Activated CD4-positive, alpha-beta T cell treated with anti-CD3 and anti-CD28 coated beads, Interleukin-2, Interleukin-6, amounts not matched to agents 100 ng/mL and 50 ng/mL, durations not matched to agents 16 hours and 8 hours (primary cell): ENCODE data around the gene DNAJC28.
A peak's percentile ranks its signal among the peaks of the same experiment; 100 is the strongest.
"Not testable (repeated sequence)": the region's sequence is repeated elsewhere in the genome, so short reads cannot be mapped to it uniquely, and the experiment has no call there.

ENCODE experiments used
- DNase-seq: peaks from one replicate; pipeline ENCODE4 v3.0.0-alpha.2; 2020

Gene DNAJC28, protein sequence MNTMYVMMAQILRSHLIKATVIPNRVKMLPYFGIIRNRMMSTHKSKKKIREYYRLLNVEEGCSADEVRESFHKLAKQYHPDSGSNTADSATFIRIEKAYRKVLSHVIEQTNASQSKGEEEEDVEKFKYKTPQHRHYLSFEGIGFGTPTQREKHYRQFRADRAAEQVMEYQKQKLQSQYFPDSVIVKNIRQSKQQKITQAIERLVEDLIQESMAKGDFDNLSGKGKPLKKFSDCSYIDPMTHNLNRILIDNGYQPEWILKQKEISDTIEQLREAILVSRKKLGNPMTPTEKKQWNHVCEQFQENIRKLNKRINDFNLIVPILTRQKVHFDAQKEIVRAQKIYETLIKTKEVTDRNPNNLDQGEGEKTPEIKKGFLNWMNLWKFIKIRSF

DNA sequence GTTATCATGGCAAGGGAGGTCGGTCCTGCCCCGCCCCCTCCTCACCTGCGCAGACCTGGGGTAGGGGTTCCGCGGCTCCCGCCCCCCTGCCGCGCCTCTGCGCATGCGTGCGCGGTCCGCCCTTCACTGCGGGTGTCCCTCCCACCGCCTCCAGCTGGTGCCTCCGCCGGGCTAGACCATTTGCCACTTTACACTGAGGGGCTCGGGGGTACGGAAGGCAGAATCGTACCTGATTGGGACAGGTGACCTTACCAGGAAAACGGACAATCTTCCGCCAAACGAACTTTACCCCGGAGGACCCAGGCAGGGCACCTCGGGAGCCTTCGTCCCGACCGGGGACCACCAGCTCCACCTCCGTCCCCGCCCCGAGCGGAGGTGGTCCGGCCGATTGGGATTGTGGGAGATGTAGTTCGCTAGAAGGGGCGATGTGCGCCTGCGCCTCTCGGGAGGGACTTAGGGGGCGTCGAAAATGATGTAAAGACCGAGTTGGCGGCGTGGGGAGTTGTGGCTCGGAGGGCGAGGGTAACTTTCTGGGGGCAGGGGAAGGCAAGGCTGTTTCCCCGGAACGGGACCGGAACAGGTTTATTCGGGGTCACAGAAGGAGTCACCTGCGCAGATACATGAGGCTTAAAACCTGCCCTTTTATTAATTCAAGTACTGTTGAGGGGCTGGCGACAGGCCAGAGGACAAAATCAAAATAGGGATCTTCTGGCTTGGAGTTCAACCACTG, at the start of gene DNAJC28:
Gene DNAJC28 (minus strand): TSS at position 344 of the 730 bp plus-strand sequence. CDS start 2,323 bp downstream, outside the sequence.
- DNase-seq, result peak; percentile 94

DNA sequence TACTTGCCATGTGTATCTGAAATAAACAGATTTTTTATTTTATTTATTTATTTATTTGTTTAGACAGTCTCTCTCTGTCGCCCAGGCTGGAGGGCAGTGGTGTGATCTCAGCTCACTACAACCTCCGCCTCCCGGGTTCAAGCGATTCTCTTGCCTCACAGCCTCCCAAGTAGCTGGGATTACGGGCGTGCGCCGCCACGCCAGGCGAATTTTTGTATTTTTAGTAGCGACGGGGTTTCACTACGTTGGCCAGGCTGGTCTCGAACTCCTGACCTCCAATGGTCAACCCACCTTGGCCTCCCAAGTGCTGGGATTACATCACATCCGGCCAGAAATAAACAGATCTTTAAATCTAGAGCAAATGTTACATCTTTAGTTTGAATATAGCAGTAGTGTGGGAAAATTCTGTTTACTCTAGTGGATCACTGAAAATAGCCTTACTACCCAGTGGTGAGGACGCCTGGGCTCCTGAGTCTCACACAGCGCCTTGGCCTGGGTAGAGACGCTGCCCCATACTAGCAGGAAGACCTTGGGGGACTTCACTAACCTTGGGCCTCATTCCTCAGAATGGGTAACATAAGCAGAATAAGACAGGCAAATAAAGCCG, 49.7 kb upstream of the DNAJC28 start:
- peak; percentile 47 for DNase-seq

DNA sequence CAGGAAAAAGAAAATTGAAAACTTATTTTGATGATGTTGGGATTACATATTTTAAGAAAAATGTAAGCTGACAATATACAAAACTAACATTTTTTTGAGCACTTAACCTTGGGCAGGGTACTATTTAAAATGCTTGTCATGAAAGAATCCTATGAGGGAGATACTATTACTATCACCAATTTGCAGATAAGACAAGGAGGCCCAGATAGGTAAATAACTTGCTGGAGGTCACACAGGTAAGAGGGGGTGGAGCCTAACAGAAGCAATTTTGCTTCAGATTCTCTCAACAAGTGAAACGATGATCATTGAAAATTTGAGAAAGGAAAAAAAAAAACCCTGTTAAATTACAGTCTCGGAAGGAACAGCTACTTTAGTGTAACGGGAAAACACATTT, 49.2 kb upstream of the DNAJC28 start:
- no peak for DNase-seq

DNA sequence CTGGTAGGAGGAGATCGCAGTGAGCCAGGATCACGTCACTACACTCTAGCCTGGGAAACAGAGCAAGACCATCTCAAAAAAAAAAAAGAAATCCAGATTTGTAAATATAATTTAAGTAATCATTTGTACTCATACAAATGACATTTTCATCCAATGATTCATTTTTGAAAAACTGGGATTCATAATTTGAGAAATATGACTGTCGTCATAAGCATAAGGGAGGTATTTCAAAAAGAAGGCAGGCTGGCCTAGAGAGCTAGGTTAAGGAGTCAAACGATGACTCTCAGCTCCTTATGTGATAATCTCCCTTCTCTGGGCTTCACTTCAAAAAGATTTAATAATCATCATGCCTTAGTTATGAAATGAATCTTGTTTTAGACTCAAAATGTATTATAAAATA, 48.1 kb upstream of the DNAJC28 start:
- DNase-seq, result no peak

DNA sequence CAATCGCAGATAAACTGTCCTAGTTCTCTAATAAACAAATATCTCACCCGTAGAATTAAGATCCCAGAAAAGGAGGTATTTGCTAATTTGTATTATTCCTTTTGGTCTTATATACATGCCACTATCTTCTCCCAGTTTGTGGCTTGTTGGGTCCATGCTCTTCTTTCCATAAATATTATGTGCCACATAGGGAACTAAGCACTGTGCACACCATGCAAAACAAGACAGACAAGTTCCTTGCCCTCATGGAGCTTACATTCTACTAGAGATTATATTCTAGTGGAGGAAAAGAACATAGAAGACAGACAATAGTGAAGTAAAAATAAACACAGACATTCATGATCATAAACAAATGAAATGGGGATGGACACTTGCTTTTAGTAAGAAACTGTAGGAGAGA, 45.7 kb upstream of the DNAJC28 start:
- DNase-seq, result no peak

DNA sequence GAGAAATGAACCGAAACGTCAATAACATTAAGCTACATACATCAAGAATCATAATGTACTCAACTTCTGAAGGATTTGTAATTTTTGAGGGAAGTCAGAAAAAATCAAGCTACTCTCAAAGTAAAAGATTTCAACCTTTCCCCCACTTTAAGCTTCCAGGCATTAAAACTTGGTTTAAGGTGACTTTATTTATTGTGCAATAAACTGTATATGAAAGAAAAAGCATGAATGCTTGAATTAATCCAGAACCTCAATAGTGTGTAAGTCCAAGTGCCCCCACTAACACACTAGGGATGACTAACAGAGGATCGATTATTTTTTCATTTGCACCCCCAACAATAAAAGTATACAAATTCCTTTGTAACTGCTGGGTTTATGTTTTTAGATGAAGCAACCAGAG, 39.5 kb upstream of the DNAJC28 start:
- DNase-seq, result no peak

DNA sequence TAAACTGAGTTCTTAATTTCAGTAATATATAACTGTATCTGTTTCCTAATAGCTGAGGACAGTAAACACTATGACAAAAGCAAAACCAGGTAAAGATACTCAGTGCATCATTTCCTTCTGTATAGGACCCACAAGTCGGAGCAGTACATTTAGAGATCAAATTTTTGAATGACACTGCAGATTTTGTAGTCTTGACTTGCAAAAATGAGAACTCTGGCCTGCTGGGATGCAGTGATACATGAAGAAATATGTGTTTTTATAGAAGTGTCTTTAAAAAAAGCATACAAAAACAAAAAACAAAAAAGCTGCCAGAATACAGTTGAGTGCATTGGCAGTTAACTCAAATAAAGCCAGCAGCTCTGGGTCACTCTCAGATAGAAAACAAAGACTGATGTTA, 31.4 kb upstream of the DNAJC28 start:
- no peak for DNase-seq

DNA sequence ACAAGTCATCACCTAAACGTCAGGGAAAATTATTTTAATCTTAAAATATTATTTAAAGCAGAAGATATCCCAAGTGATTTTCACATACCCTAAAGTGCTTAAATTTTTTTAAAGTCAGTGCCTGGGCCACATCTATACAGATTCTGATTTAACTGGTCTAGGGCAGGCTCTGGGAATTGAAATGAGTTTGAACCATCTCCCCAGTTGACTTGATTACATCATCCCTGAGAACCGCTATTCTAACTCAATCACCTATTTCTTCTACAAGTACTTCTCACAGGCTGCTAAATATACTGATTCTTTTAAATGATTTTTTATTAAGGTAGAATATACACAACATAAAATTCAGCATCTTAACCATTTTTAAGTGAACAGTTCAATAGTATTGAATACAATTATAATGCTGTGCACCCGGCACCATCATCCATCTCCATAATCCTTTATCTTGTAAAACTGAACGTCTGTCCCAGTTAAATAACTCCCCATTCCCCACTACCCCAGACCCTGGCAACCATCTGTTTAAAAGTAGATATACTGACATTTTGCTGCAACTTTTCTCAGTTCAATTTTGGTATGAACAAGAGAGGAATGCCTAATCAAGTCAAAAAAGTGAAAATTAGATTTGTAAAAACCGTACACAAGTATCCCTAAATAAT, 30.9 kb upstream of the DNAJC28 start:
- no peak for DNase-seq

DNA sequence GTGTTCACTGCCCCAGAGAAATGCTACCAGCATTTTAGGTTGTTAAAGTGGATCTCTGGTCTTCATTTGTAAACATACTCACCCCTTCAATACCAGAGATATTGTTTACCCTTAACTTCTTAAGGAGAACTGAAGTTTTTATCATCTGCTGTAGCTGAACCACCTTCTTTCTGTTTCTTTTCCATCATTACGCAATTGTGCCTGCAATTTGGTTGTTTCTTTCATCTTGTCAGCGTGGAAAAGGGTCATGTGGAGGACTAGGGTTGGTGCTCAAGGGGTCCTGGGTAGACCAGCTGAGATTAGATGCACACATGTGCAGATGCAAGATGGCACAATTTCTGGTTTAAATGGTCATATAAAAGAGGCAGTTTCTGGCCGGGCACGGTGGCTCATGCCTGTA, 27.4 kb upstream of the DNAJC28 start:
- no peak for DNase-seq

DNA sequence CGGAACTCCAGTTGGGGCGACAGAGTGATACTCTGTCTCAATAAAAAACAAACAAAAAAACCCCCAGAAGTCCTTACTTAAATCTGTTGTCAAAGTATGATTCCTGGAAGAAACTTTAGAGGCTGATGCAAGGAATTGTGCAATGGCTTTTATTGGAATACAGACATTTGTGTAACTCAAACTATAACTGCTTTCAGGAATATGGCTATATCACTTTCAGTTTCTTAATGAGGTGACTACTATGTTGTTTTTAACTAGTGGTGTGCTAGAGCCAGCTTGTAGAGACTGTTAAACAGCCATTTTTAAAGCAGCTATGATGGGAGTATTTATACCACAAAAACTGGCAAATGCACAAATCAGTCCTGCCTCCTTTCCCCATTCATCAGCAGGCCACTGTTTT, 22.7 kb upstream of the DNAJC28 start:
- peak; percentile 8 for DNase-seq

DNA sequence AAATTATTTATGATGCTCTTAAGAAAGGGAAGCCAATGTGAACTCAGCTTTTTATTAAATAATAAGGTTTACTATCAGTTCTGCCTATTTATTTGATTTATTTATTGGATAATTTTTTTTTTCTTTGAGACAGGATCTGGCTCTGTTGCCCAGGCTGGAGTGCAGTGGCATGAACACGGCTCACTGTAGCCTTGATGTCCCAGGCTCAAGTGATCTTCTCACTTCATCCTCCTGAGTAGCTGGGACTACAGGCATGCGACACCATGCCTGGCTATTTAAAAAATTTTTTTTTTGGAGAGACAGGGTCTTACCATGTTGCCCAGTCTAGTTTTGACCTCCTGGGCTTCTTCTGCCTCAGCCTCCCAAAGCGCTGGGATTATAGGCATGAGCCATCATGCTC, 21.0 kb upstream of the DNAJC28 start:
- DNase-seq, result no peak

DNA sequence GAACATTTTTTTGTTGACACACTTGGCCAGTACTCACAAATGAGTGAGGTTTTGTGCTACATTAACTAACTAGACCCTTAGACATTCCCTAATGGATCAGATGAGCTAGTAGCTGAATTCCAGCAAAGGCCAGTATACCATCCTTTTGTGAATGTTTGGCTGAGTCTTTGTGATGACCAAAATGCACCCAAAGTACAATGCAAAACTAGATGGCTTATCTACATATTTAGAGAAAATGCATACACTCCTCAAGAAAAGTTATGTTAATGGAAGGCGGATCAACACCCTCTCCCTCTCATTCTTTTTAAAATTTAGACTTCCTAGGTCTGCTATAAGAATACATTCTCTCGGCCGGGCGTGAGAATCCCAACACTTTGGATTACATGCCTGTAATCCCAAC, 20.1 kb upstream of the DNAJC28 start:
- no peak for DNase-seq

DNA sequence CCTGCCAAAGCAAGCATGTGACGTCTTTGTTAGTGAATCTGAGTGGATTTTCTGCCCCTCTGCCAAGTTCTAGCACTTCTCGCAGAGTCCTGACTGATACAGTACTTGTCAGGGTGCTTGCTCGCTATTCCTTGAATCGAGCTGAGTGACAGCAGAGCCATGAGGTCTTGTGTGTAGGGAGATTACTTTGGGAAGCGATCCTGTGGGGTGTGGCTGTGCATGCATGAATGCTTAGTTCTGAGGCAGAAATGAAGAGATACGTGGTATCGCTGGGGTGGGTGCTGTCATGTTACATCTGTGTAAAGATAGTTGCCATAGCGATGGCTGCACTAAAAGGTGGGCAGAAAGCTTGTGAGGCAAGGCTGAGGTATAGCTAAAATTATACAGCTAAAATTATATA, 19.3 kb upstream of the DNAJC28 start:
- DNase-seq, result no peak

DNA sequence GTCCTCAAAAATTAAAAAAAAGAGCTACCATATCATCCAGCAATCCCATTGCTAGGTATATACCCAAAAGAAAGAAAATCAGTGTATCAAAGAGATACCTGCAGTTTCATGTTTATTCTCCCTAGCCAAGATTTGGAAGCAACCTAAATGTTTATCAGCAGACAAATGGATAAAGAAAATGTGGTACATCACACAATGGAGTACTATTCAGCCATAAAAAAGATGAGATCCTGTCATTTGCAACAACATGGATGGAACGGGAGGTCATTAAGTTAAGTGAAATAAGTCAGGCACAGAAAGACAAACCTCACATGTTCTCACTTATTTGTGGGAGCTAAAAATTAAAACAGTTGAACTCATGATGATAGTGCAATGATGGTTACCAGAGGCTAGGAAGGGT, 15.5 kb upstream of the DNAJC28 start:
- not testable (repeated sequence) for DNase-seq

DNA sequence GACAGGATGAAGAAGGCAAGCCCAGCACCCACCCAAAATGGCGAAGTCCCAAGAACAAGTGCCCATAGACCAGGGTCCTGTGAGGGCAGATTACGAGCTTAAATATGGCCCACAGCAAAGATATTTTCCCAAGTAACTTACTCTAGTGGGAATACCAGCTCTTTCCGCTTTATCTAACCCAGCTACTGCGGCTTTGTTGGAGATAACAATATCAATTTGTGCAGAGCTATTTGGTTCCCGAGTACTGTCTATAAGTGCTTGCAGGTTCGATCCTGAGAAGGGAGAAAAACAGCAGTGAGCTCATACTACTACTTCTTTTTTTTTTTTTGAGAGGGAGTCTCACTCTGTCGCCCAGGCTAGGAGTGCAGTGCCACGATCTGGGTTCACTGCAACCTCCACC, 14.3 kb upstream of the DNAJC28 start:
- no peak for DNase-seq

DNA sequence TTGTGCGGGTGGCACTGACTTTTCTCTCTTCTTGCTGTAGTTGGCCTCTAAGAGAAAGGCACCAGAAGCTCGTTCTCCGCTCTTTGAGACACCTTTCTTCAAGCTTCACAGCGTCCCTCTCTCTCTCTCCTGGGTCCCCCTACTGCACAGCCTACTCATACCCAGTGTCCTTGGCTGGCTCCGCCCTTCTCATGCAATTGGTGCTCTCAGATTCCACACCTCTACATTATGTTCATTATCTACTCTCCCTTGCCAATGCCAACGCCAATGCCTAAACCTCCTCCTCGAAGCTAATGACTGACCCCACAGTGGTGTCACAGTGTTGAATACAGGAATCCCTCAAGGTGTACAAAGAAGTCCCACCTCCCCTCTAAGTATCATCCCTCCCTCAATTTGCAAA, 4.8 kb upstream of the DNAJC28 start:
- DNase-seq, result no peak

DNA sequence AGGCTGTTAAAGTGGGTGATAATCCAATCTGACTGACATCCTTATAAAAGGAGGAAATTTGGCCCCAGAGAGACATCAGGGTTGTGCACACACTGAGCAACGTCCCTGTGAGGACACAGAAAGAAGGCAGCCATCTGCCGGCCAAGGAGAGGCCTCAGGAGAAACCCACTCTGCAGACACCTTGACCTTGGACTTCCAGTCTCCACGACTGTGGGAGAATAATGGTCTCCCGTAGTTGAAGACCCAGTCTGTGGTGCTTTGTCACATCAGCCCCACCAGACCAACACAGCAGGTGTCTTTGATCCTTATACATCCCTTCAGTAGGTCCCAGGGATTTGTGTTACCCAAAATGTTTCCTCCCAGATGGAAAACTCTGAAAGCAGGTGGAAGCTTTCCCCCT, 4.2 kb upstream of the DNAJC28 start:
- DNase-seq, result no peak

DNA sequence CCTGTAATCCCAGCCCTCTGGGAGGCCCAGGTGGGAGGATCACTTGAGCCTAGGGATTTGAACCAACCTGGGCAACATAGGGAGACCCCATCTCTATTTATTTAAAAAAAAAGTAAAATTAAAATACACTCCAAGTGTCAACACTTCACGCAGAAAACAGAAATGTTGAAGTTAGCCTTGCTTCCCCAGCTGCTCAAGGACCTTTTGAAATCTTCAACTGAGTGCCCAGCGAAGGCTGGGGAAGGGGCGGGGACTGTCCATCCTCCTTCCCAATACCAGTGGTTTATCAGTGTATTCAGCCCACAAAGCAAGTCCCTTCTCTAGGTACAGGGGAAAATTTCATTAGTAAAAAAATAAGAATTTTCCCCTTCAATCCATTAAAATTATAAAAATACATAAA, 2.2 kb upstream of the DNAJC28 start:
- no peak for DNase-seq

DNA sequence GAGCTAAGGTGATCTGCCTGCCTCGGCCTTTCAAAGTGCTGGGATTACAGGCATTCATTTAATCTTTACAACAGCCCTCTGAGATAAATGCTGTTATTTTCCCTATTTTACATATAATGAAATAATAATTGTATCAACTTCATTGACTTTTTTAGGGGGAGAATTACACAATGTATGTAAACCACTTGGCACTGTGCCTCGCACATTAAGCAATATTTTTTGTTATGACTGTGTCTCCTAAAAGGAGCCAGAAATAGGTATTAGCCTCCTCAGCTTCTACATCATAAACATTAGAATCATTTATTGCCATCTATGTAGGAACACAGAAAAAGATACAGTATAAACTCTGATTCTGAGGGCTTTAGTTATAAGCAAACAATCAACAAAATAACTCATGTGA, 1.1 kb upstream of the DNAJC28 start:
- DNase-seq, result no peak

DNA sequence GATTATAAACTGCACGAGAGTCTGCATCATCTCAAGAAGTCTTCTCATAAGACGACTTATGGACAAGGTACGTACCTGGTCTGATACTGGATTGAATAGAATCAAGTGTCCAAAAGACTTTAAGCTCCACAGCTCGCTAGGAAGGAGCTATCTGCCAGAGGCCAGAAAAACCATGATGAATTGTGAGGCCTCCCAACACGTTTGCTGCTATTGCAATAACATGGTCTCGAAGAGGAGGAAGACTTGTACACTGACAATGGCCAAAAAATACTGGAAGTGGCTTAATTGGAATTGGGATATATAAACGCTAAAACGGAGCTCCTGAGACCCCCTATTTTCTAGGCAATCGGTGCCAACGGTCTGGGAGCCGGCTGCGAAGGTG, 534 bp downstream of the DNAJC28 start:
- no peak for DNase-seq

DNA sequence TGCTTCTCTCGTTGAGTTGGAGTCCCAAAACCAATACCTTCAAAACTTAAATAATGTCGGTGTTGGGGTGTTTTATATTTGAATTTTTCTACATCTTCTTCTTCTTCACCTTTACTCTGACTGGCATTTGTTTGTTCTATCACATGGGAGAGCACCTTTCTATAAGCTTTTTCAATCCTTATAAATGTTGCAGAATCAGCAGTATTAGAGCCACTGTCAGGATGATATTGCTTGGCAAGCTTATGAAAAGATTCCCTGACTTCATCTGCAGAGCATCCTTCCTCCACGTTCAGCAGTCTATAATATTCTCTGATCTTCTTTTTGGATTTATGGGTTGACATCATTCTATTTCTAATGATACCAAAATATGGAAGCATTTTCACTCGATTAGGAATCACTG, 2.6 kb downstream of the DNAJC28 start:
- no peak for DNase-seq

DNA sequence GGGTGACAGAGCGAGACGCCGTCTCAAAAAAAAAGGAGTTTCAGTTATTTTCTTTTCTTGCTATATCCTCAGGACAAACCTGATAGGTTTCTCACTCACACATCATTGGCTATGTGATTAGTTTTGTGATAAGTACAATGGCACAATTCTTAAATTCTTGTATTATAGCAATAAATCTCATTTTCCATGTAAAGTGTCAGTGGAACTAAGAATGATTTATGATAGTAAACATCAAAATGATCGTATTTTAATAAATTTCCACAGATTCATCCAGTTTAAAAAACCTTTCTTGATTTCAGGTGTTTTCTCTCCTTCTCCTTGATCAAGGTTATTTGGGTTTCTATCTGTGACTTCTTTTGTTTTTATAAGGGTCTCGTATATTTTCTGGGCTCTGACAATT, 3.5 kb downstream of the DNAJC28 start:
- DNase-seq, result no peak

DNA sequence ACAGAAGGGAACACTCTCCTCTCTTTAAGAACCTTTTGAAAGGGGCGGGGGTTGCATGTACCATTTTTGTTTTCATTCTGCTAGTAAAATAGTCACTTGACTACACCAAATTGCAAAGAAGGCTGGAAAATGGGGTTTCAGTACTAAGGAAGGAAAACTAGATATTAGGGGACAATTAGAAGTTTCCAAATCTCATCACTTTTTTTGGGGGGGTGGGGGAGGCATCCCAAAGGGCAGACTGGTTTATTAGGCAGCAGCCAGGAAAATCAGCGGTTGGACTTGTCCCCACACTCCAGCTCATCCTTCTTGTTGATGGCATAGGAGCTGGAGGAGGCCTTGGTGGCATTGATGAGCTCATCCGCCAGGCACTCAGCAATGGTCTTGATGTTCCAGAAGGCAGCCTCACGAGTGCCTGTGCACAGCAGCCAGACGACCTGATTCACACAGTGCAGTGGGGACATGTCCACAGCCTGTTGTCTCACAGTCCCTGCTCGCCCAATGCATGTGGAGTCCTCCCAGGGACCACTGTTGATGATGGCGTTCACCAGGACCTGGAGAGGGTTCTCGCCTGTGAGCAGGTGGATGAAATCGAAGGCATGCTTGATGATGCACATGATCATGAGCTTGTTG, 10.1 kb downstream of the DNAJC28 start:
- DNase-seq, result no peak
